GM10248 (cell line): ENCODE measurements around the gene GABRB1.

Experiments used
- CTCF ChIA-PET: fragments of 300-600 bp; sonication (Branson Sonifier 250); formaldehyde crosslinking; extraction: SDS; loops from one replicate; lab custom pipeline; 2021; ENCODE audit warnings: antibody characterized with exemption; lab: Yijun Ruan, JAX
- POLR2A ChIA-PET: fragments of 350-650 bp; sonication (Branson Sonifier 250); formaldehyde crosslinking; extraction: SDS; loops from one replicate; lab custom pipeline; 2020; ENCODE audit warnings: antibody characterized with exemption; lab: Yijun Ruan, JAX
- DNase-seq: peaks from one replicate; pipeline ENCODE4 v3.0.0; 2012; ENCODE audit errors: extremely low spot score
- CTCF ChIP-seq: IDR thresholded peaks from 2 replicates; pipeline ENCODE4 v1.5.1; 2012; ENCODE audit warnings: mild to moderate bottlenecking, low read depth; ENCODE audit errors: extremely low read depth, missing control alignments, control extremely low read depth

GABRB1 gene

GRCh38 chr4:47040828-47041227 is 9.5 kb downstream of the GABRB1 start:
- no peak for DNase-seq
- CTCF ChIA-PET, result interaction anchor here (1.1 to 1.7 kb wide), 2 partner anchors 21 to 47 kb away, joined by 3 to 4 read pairs; no protein-coding TSS in a partner anchor
- POLR2A ChIA-PET, result no interaction called here
- TF ChIP-seq CTCF, result no peak

GRCh38 chr4:47043821-47044220 is 12.5 kb downstream of the GABRB1 start:
- POLR2A ChIA-PET, result no interaction called here
- CTCF ChIA-PET, result interaction anchor here (1.6 to 2.2 kb wide), 3 partner anchors 9 to 78 kb away, joined by 5 to 9 read pairs (median 5); no protein-coding TSS in a partner anchor
- no peak for TF ChIP-seq CTCF
- DNase-seq, result no peak

GRCh38 chr4:47045261-47045660 is 13.9 kb downstream of the GABRB1 start:
- no peak for TF ChIP-seq CTCF
- ChIA-PET CTCF (no interaction called here), POLR2A (no interaction called here)
- no peak for DNase-seq

DNA sequence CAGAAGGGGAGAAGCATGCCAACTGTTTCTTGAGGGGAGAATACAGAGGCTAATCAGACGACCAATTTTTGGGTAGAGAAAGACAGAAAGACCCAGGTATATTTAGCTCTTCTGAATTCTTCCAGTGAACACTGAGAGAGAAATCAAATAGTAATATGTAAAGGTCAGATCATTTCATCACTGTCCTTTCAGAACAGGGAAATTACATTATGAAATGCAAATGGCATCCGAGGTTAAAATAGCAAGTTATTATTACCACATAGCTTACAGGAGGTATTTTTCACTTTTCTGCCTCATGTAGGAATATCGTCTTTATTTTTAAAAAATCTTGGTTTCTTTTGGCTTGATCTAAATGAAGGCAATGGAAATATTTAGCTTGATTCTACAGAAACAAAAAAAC is 18.0 kb downstream of the GABRB1 start:
- ChIA-PET POLR2A (no interaction called here), CTCF (interaction anchor here (1.0 kb wide), 1 partner anchor 40 kb away, joined by 3 read pairs; no protein-coding TSS in a partner anchor)
- TF ChIP-seq CTCF, result no peak
- DNase-seq, result no peak

- ChIA-PET CTCF (no interaction called here), POLR2A (no interaction called here)
- no peak for DNase-seq
- TF ChIP-seq CTCF, result no peak
These were observed 19.7 kb downstream of the GABRB1 start for GRCh38 chr4:47050761-47051725.

DNA sequence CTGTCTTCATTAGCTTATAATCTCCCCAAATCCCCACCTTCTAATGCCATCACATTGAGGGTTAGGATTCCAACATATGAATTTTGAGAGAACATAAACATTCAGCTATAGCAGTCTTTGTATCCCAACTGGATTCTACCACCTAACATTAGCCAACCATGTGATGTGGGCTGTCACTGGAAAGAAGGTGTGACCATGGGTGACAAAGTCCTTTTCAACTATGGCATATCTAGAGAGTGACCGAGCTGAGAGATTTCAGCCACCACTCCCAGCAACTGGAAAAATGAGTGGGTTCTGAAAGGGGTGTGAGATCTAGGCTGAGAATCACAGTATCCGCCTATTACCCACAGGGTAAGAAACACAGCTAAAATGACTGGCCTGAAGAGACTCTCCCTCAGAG is 22.1 kb downstream of the GABRB1 start:
- no peak for DNase-seq
- TF ChIP-seq CTCF, result no peak
- ChIA-PET POLR2A (no interaction called here), CTCF (interaction anchor here (0.9 to 1.5 kb wide), 2 partner anchors 9 to 20 kb away, joined by 4 to 5 read pairs; no protein-coding TSS in a partner anchor)
